K562 (cell line): Measurements from ENCODE around the gene BSCL2. TPM values are rescaled to one million over a fixed set of nuclear protein-coding genes. Genes with fewer than 3 reads are reported as not detected.

ENCODE experiments used
- ATAC-seq: fragments of 200-7000 bp; cut with Tn5 transposase; 3 replicates; pipeline ENCODE4 v1.9.1; 2020; ENCODE audit warnings: moderate library complexity
- BruUV-seq: library from RNA; stranded (reverse); fragments of 400-500 nt; replicated peaks from 2 replicates; lab custom pipeline; 2021; lab: Mats Ljungman, UMichigan
- CTCF ChIA-PET: fragments of 300-600 bp; formaldehyde crosslinking; extraction: SDS; loops from one replicate; lab custom pipeline; 2021; ENCODE audit warnings: low intra/inter-chr PET ratio; lab: Yijun Ruan, JAX
- POLR2A ChIA-PET: fragments of 300-600, 350-650 bp; sonication (Branson Sonifier 250); formaldehyde crosslinking; extraction: SDS; loops from one replicate; lab custom pipeline; 2021; ENCODE audit warnings: antibody characterized with exemption, inconsistent platforms; lab: Yijun Ruan, JAX
- DNase-seq, 4 experiments: peaks; one replicate each; pipeline versions ENCODE4 v3.0.0 to v3.0.0-alpha.2; 2011 to 2018; ENCODE audit warnings: low spot score in 3 of 4, mixed read lengths in 3 of 4; ENCODE audit errors: extremely low read depth in 1 of 4
- FAIRE-seq: peaks from 2 replicates; lab custom pipeline; 2011; peaks lifted over from hg19 to GRCh38; lab: Jason Lieb, UNC
- H2AFZ ChIP-seq: 2 replicates; pipeline ENCODE4 v1.6.0; 2011; ENCODE audit warnings: low read depth, low read length, control low read depth, inconsistent platforms
- H3K27ac ChIP-seq: fragments of 200-600 bp; 3 replicates; pipeline ENCODE4 v1.8.0; 2011; ENCODE audit warnings: low read depth, mild to moderate bottlenecking, control low read depth, inconsistent platforms, low read length, moderate library complexity, mixed read lengths; ENCODE audit errors: extremely low read depth
- H3K27me3 ChIP-seq, 2 experiments: fragments of 300-600 bp in 1 of 2; 2 replicates in 1 of 2; 3 replicates in 1 of 2; pipeline versions ENCODE4 v1.6.0 to v1.8.0; 2011; ENCODE audit warnings: inconsistent platforms in 2 of 2, low read length in 2 of 2, mild to moderate bottlenecking in 1 of 2, mixed read lengths in 1 of 2, moderate library complexity in 1 of 2; ENCODE audit not compliant: control insufficient read depth in 2 of 2, insufficient read depth in 2 of 2
- H3K36me3 ChIP-seq: fragments of 300-600 bp; 3 replicates; pipeline ENCODE4 v1.8.0; 2011; ENCODE audit warnings: mild to moderate bottlenecking, low read length, inconsistent platforms; ENCODE audit not compliant: control insufficient read depth, insufficient read depth
- H3K4me1 ChIP-seq, 2 experiments: fragments of 200-600 bp in 1 of 2; replicated peaks in 1 of 2; 2 replicates in 1 of 2; 3 replicates in 1 of 2; pipeline versions ENCODE4 v1.5.1 to v1.8.0; 2011; ENCODE audit warnings: inconsistent platforms in 2 of 2, low read length in 2 of 2, mild to moderate bottlenecking in 1 of 2, mixed read lengths in 1 of 2, moderate library complexity in 1 of 2; ENCODE audit not compliant: control insufficient read depth in 2 of 2, insufficient read depth in 2 of 2
- H3K4me2 ChIP-seq: 2 replicates; pipeline ENCODE4 v1.6.1; 2011; ENCODE audit warnings: low read length, control low read depth, inconsistent platforms, mixed read lengths; ENCODE audit not compliant: insufficient read depth
- H3K4me3 ChIP-seq: fragments of 200-600 bp; sonication (generic), shearing (Covaris generic); 2 replicates; pipeline ENCODE4 v1.5.1; 2016; ENCODE audit warnings: control low read depth, inconsistent platforms
- H3K79me2 ChIP-seq: fragments of 200-600 bp; 3 replicates; pipeline ENCODE4 v1.8.0; 2011; ENCODE audit warnings: low read length, inconsistent platforms; ENCODE audit not compliant: control insufficient read depth, insufficient read depth
- H3K9ac ChIP-seq, 2 experiments: 2 replicates each; pipeline versions ENCODE4 v1.6.0 to v1.6.1; 2011; ENCODE audit warnings: low read depth in 2 of 2, low read length in 2 of 2, control low read depth in 1 of 2, inconsistent platforms in 1 of 2, mild to moderate bottlenecking in 1 of 2, mixed read lengths in 1 of 2; ENCODE audit not compliant: insufficient read depth in 1 of 2
- H3K9me1 ChIP-seq: one replicate; pipeline ENCODE4 v1.6.0; 2011; ENCODE audit warnings: inconsistent platforms, mild to moderate bottlenecking, low read length, moderate library complexity; ENCODE audit not compliant: control insufficient read depth, insufficient read depth
- H3K9me3 ChIP-seq: replicated peaks from 2 replicates; pipeline ENCODE4 v1.5.1; 2011; ENCODE audit warnings: low read depth, low read length, inconsistent platforms; ENCODE audit not compliant: control insufficient read depth, insufficient read depth
- H4K20me1 ChIP-seq: replicated peaks from 2 replicates; pipeline ENCODE4 v1.6.1; 2011; ENCODE audit warnings: low read length, inconsistent platforms, mixed read lengths; ENCODE audit not compliant: control insufficient read depth, insufficient read depth
- BCOR ChIP-seq: fragments of 450-650 bp; IDR thresholded peaks from 2 replicates; pipeline ENCODE4 v1.6.1; 2016
- ETV5 ChIP-seq: sonication (generic); formaldehyde crosslinking; IDR thresholded peaks from 2 replicates; pipeline ENCODE4 v1.4.0; 2020; ENCODE audit warnings: low read depth, mild to moderate bottlenecking, missing genetic modification reagents
- FOXK2 ChIP-seq, 2 experiments: fragments of 450-650 bp; IDR thresholded peaks in 1 of 2; conservative IDR thresholded peaks in 1 of 2; 2 replicates each; pipeline ENCODE4 v1.6.1; 2016; ENCODE audit warnings: low read depth in 2 of 2, mild to moderate bottlenecking in 1 of 2
- NKRF ChIP-seq: fragments of 450-650 bp; IDR thresholded peaks from 2 replicates; pipeline ENCODE4 v1.6.1; 2016; ENCODE audit warnings: borderline replicate concordance
- RNF219 ChIP-seq: fragments of 250-450 bp; sonication (Bioruptor Pico); IDR thresholded peaks from 2 replicates; pipeline ENCODE4 v1.5.0; 2022; ENCODE audit warnings: mild to moderate bottlenecking
- ZBTB33 ChIP-seq: sonication (generic); formaldehyde crosslinking; IDR thresholded peaks from 2 replicates; pipeline ENCODE4 v1.8.1; 2023; ENCODE audit warnings: mild to moderate bottlenecking, missing genetic modification reagents
- WGBS: fragments of 100-300 bp; shearing (Covaris generic); methylation state at CpG from one replicate; pipeline ENCODE4 v1.1.6; 2016; ENCODE audit warnings: low coverage, mixed read lengths; ENCODE audit not compliant: insufficient coverage; ENCODE audit errors: missing lambda C conversion rate; 5-methylcytosine and 5-hydroxymethylcytosine counted together
- in situ Hi-C: fragments of 300-500 bp; cut with MboI; formaldehyde crosslinking; loops from 4 replicates; pipeline ENCODE4 v1.15.0; 2018; ENCODE audit warnings: inconsistent platforms, mixed read lengths
- intact Hi-C: fragments of 100-400 bp; cut with micrococcal nuclease; formaldehyde crosslinking; loops from 2 replicates; pipeline ENCODE4 v1.14.2; 2022
- polyA plus RNA-seq, 8 experiments: library from polyadenylated mRNA; depleted of rRNA in 4 of 8; stranded (reverse) in 5 of 8; unstranded in 3 of 8; fragments of >200 nt; fragmentation: Nextera tagmentation in 2 of 8; fragmentation: Illumina TruSeq in 1 of 8; extraction: Ambion mirVana in 2 of 8; extraction: Trizol in 1 of 8; gene quantifications; 2 replicates each; pipeline versions ENCODE4 v1.2.1 to v1.2.3, GENCODE V29; 2011 to 2014; ENCODE audit warnings: inconsistent platforms in 1 of 8, missing spikeins in 1 of 8
- total RNA-seq, 7 experiments: library from RNA; depleted of rRNA in 6 of 7; stranded (reverse); fragments of >200 nt in 6 of 7; fragmentation: Illumina TruSeq in 2 of 7; extraction: Trizol in 2 of 7; gene quantifications; 2 replicates each; pipeline versions ENCODE4 v1.2.1 to v1.2.3, GENCODE V29; 2011 to 2021; ENCODE audit warnings: low replicate concordance in 1 of 7

The BSCL2 gene
- total and polyA plus RNA-seq, 9 of the 15 experiments (the other 6 are each of a cell fraction or from before 2014, with no cell fraction given), result 18.9 to 51.7 (median 35.2) TPM

- no peak for DNase-seq
- no peaks in the 10 kb centered on the region for H3K9me1 ChIP-seq
- H4K20me1 ChIP-seq, result no peaks in the 10 kb centered on the region
- no peak for FAIRE-seq
- in situ Hi-C loops, result no loop called here
- ChIA-PET CTCF (no interaction called here), POLR2A (interaction anchor here (0.5 to 2.9 kb wide), 4 partner anchors 10 to 91 kb away, joined by 3 to 17 read pairs (median 6); partner anchors contain the start of genes C11orf98, CSKMT, LBHD1 and TUT1)
- no peak overlapping the region for H3K4me2 ChIP-seq
- H3K79me2 ChIP-seq, result peaks cover 19% of the 10 kb centered on the region
- peaks cover 8% of the 10 kb centered on the region for H3K36me3 ChIP-seq
- ATAC-seq, result no peak
- H2AFZ ChIP-seq, result peak overlapping the region; percentile 71
- H3K4me1 ChIP-seq, result peaks cover 16 to 34% of the 10 kb centered on the region in 2 experiments; a peak in 4 of 5 replicates
- H3K4me3 ChIP-seq, result no peak overlapping the region
- peak overlapping the region in 1 of 2 experiments; percentile 41; a peak in 1 of 4 replicates for H3K9ac ChIP-seq
- peak overlapping the region; percentile 67 for H3K27ac ChIP-seq
- intact Hi-C loops, result loop anchor here (5.0 kb wide), 2 partner anchors 200 to 300 kb away; partner anchors contain the start of gene SLC3A2
- no peaks in the 10 kb centered on the region for H3K9me3 ChIP-seq
- no TSS peak for BruUV-seq
- WGBS, result 79% methylated on average over 7 of the region's 7 CpGs
- H3K27me3 ChIP-seq, result no peaks in the 10 kb centered on the region
- TF ChIP-seq ZBTB33 (peak; percentile 40; the same call in 1 of the 2 replicates), NKRF (no peak), ETV5 (CRISPR knock-in tag) (no peak), RNF219 (CRISPR knock-in tag) (no peak), BCOR (no peak), FOXK2 (conservative IDR thresholded peaks at IDR 0.05 in 1 of 2, IDR thresholded peaks at IDR 0.05 in 1 of 2; ENCODE audit: low read depth in 2 of 2) (no peak)
Observed at GRCh38 chr11:62682518-62682917, 24.7 kb downstream of the BSCL2 start.
